GM21526 (cell line): ENCODE data around the gene CDH8.
"Not testable (repeated sequence)": the region's sequence is repeated elsewhere in the genome, so short reads cannot be mapped to it uniquely, and the experiment has no call there.

ENCODE experiments used
- ATAC-seq: cut with Tn5 transposase; IDR thresholded peaks from one replicate; pipeline ENCODE4 v1.9.1; 2021; ENCODE audit warnings: moderate library complexity; ENCODE audit not compliant: unreplicated experiment, low FRiP score

CDH8 gene

GRCh38 chr16:61877436-61877835 lies 158.8 kb downstream of the CDH8 start:
- no peak for ATAC-seq

GRCh38 chr16:61872778-61873119 lies 163.5 kb downstream of the CDH8 start:
- no peak for ATAC-seq

GRCh38 chr16:61871837-61872777 lies 164.1 kb downstream of the CDH8 start:
- ATAC-seq: no peak

- ATAC-seq: no peak
These were observed 173.8 kb downstream of the CDH8 start for GRCh38 chr16:61862221-61863155.

DNA sequence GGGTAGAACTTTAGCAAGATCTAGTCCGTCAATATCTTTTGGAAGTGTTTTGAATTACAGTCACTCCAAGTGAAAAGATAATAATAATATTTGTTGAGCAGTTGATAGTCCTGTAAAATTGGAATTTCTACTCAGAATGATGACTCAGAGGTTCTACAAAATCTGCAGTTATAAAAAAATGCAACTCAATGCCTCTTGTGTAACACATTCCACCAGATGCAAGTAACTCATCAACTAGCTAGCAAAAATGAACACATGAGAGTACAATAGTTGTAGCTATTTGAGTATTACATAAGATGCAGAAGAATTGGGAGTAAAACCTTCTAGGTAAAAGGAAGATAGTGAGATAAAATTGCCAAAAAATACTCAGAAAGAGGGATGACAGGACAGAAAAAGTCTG lies 177.2 kb downstream of the CDH8 start:
- ATAC-seq: no peak

DNA sequence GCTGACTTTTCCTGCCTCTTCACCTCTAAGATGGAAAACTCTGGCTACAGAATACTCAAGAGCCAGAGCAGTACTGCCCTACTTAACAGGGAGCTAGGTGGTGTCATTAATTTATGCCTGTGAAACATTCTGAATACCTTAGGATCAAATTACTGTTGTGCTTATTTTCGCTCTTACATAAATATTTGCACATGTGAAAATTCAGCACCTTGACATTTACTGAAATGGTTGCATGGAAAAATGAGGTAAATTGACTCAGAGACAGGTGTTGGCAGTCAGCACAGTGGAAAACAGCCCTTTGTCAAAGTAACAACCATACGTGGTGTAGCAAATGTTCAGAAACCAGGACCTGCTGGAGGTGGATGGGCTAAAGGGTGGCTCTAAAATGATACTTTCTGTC lies 193.6 kb downstream of the CDH8 start:
- ATAC-seq: no peak

- ATAC-seq: no peak
These were observed 199.3 kb downstream of the CDH8 start for GRCh38 chr16:61836804-61837393.

DNA sequence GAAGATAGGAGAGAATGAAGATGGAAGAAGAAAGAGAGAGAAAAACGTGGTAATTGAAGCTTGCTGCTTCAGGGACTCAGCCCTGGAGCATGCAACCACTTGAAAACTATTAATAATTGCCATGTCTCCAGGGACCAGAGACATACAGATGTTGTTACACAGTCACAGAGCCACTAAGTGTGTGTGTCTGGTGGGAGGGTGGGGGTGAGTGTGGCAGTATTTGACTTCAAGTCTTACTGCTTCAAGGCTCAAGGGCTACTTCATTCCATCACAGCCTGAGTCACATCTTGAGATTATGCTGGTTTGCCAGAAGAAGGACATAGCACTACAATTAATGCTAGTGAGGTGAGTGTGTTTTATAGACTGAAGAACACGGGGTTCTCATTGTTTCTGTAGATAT lies 202.2 kb downstream of the CDH8 start:
- no peak for ATAC-seq

- ATAC-seq: no peak
These were observed 204.8 kb downstream of the CDH8 start for GRCh38 chr16:61831351-61831917.

DNA sequence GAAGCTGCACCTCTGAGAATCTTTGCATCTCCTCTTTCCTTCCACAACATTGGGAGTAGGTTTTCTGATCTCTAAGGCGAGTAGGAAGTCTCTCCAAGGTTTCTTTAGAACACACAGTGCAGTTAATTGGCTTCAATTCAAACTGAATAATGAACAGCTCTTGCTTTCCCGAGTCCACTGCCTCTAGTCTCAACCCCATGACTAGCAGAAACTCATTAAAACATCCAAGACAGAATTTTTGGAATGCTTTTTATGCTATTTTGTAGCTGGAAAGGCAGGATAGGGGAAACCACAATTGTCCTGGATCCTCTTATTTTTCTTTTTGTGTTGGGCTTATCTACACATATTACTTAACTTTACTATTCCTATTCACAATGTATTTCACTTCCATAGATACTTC lies 206.6 kb downstream of the CDH8 start:
- no peak for ATAC-seq

DNA sequence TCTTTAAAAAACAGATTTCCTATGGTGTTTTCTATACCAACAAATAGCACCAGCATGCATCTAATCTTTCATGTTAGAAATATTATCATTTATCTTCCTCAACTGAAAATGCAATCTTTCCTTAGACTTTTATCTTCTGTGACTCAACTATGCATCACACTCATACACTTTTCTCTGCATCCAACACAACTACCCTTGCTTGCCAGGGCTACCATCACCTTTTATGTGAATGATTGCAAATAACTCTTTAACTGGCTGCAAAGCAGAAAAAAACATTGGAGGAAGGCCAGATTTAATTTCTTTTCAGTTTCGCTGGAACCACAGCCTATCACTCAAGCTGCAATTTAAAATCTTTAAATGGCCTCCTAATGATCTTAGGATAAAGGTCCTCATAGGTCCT lies 212.9 kb downstream of the CDH8 start:
- ATAC-seq: no peak

DNA sequence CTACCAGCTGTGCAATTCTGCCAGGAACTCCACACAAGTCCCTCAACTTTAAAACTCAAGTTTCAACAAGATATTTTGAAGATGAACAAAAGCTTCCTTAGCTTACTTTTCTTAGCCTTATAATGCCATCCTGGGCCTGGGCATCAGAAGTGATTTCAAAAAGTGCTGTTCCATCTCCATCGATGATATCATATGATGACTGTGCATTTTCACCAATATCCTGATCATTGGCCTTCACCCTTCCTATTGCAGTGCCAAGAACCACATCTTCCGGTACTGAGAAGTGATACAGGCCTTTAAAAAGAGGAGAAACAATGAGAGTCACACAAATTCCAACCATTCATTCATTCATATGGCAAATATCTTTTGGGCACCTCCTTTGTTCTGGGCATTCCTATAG lies 215.4 kb downstream of the CDH8 start:
- no peak for ATAC-seq

GRCh38 chr16:61820398-61820797 lies 215.8 kb downstream of the CDH8 start:
- no peak for ATAC-seq

GRCh38 chr16:61818850-61819249 lies 217.4 kb downstream of the CDH8 start:
- no peak for ATAC-seq

GRCh38 chr16:61817583-61818278 lies 218.5 kb downstream of the CDH8 start:
- no peak for ATAC-seq

DNA sequence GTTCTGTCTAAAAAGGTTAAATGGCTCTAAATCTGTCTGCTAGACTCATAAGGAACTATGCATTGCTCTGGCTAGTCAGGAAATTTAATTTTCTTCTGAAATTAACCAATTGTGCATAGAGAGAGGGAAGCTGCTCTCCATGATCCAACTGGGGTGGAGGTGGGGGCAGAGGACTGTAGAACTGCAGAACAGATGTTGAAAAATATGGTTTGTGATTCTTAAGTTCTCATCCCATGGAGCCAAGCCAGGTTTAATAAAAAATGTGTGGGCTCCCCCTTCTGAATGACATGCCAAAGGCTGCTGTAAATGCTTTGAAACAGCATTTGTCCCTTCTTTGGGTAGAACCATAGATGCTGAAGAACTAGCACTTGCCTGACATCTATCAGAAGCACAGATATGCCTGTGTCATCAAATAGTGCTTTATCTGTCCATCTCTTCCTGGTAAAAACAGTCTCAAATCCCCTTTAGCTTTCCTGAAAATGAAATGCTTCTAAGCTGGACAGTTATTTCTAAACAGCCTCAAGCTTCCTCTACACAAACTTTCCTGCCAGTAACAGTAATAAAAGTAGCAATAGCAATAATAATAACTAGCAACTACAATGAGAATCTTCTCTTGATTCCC lies 221.4 kb downstream of the CDH8 start:
- no peak for ATAC-seq

- no peak for ATAC-seq
These were observed 222.9 kb downstream of the CDH8 start for GRCh38 chr16:61813339-61813738.

DNA sequence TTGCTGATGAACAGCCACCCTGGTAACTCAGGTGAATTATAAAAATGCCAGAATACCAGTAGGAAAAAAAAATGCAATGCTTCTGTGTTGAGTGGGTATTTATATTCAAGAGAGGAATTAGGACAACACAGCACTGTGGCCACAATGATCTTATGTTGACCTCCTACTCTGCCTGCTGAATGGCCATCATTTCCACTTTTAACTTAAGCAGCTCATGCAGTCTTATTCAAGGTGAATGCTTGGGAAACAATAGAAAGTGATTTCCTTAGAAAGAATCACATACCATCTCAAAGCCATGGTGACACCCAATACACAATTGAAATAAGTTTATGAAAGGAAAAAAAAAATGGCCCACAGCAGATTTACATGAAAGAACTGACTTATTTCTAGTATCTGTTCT lies 224.0 kb downstream of the CDH8 start:
- ATAC-seq: no peak

GRCh38 chr16:61807551-61807950 lies 228.7 kb downstream of the CDH8 start:
- ATAC-seq: no peak

DNA sequence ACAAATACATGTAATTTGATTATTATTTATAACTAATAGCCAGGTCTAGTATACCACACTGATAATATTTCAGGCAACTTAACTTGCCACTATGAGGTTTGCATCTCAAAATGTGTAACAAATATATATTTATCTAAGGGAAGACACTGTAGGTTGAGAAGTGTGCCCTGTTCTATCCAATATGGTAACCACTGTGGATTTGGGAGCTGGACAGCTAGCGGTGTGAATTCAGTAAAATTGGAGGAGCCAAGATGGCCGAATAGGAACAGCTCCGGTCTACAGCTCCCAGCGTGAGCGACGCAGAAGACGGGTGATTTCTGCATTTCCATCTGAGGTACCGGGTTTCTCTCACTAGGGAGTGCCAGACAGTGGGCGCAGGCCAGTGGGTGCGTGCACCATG lies 235.0 kb downstream of the CDH8 start:
- ATAC-seq: not testable (repeated sequence)
